MV-4-11 (cell line): ENCODE data around the gene PPP1R3G.
A peak's percentile ranks its signal among the peaks of the same experiment; 100 is the strongest.
"Not testable (repeated sequence)": the region's sequence is repeated elsewhere in the genome, so short reads cannot be mapped to it uniquely, and the experiment has no call there.

Experiments
- DNase-seq: peaks from one replicate; lab custom pipeline; 2025; lab: John Stamatoyannopoulos, UW

PPP1R3G gene

GRCh38 chr6:5084781-5085647, at the start of gene PPP1R3G:
PPP1R3G (plus strand) TSS chr6:5085341; CDS start chr6:5085486, 145 bp downstream.
- DNase-seq, result peak; percentile 10

- peak; percentile 37 for DNase-seq
Measured at GRCh38 chr6:5036269-5036668, 48.9 kb upstream of the PPP1R3G start.

GRCh38 chr6:5041955-5042354, 43.2 kb upstream of the PPP1R3G start:
- DNase-seq, result no peak

GRCh38 chr6:5042436-5042835, 42.7 kb upstream of the PPP1R3G start:
- DNase-seq, result no peak

- DNase-seq, result peak; percentile 62
Measured at GRCh38 chr6:5044866-5045265, 40.3 kb upstream of the PPP1R3G start.

- no peak for DNase-seq
Measured at GRCh38 chr6:5045416-5045815, 39.7 kb upstream of the PPP1R3G start.

- DNase-seq, result no peak
Measured at GRCh38 chr6:5046430-5046829, 38.7 kb upstream of the PPP1R3G start.

- peak; percentile 98 for DNase-seq
Measured at GRCh38 chr6:5050009-5050408, 35.1 kb upstream of the PPP1R3G start.

- peak; percentile 5 for DNase-seq
Measured at GRCh38 chr6:5051394-5051793, 33.7 kb upstream of the PPP1R3G start.

- peak; percentile 82 for DNase-seq
Measured at GRCh38 chr6:5053038-5053437, 32.1 kb upstream of the PPP1R3G start.

- DNase-seq, result no peak
Measured at GRCh38 chr6:5053864-5054244, 31.3 kb upstream of the PPP1R3G start.

- no peak for DNase-seq
Measured at GRCh38 chr6:5054245-5054873, 30.8 kb upstream of the PPP1R3G start.

GRCh38 chr6:5055118-5055517, 30.0 kb upstream of the PPP1R3G start:
- no peak for DNase-seq

- peak; percentile 38 for DNase-seq
Measured at GRCh38 chr6:5058254-5058653, 26.9 kb upstream of the PPP1R3G start.

- no peak for DNase-seq
Measured at GRCh38 chr6:5059036-5059896, 25.9 kb upstream of the PPP1R3G start.

- DNase-seq, result not testable (repeated sequence)
Measured at GRCh38 chr6:5060439-5060838, 24.7 kb upstream of the PPP1R3G start.

GRCh38 chr6:5061152-5061551, 24.0 kb upstream of the PPP1R3G start:
- DNase-seq, result peak; percentile 64

GRCh38 chr6:5063617-5064016, 21.5 kb upstream of the PPP1R3G start:
- DNase-seq, result no peak

- no peak for DNase-seq
Measured at GRCh38 chr6:5066456-5067093, 18.6 kb upstream of the PPP1R3G start.

- DNase-seq, result peak; percentile 26
Measured at GRCh38 chr6:5067305-5067704, 17.8 kb upstream of the PPP1R3G start.

GRCh38 chr6:5068153-5068751, 16.9 kb upstream of the PPP1R3G start:
- DNase-seq, result no peak

GRCh38 chr6:5071216-5071615, 13.9 kb upstream of the PPP1R3G start:
- no peak for DNase-seq
